CD1c-positive myeloid dendritic cell (primary cell): ENCODE data around the gene RAVER1.
A peak's percentile ranks its signal among the peaks of the same experiment; 100 is the strongest.

Experiments
- DNase-seq: peaks from one replicate; pipeline ENCODE4 v3.0.0-alpha.2; 2016; ENCODE audit errors: extremely low spot score

The RAVER1 gene

GRCh38 chr19:10269333-10270179 is 63.8 kb downstream of the RAVER1 start:
- DNase-seq: peak; percentile 94

- no peak for DNase-seq
These were observed 65.3 kb downstream of the RAVER1 start for GRCh38 chr19:10268071-10268470.

GRCh38 chr19:10266706-10267105 is 66.6 kb downstream of the RAVER1 start:
- no peak for DNase-seq
